PC-9 (cell line): ENCODE results near the gene SLC1A7. TPM values are rescaled to one million over a fixed set of nuclear protein-coding genes. Genes with fewer than 3 reads are reported as not detected.

Experiments
- BruUV-seq: library from RNA; stranded (reverse); fragments of 400-500 nt; replicated peaks from 2 replicates; lab custom pipeline; 2021; lab: Mats Ljungman, UMichigan
- CTCF ChIA-PET: fragments of 300-600 bp; sonication (Branson Sonifier 250); formaldehyde crosslinking; loops from one replicate; lab custom pipeline; 2022; ENCODE audit warnings: antibody characterized with exemption; lab: Charles Lee
- POLR2A ChIA-PET: fragments of 300-600 bp; sonication (Branson Sonifier 250); formaldehyde crosslinking; loops from one replicate; lab custom pipeline; 2022; ENCODE audit warnings: antibody characterized with exemption; ENCODE audit not compliant: unreplicated experiment; lab: Charles Lee
- DNase-seq, 2 experiments: peaks; one replicate each; pipeline versions ENCODE4 v3.0.0 to v3.0.0-alpha.2; 2015 to 2022; ENCODE audit warnings: mixed read lengths in 1 of 2
- H2AFZ ChIP-seq: fragments of 200-600 bp; sonication (generic); 2 replicates; pipeline ENCODE4 v1.8.1; 2017; ENCODE audit warnings: antibody characterized with exemption
- H3F3A ChIP-seq: fragments of 200-600 bp; sonication (generic); 2 replicates; pipeline ENCODE4 v1.8.1; 2017; ENCODE audit warnings: antibody characterized with exemption, mild to moderate bottlenecking, low read depth; ENCODE audit not compliant: insufficient read depth
- H3K27ac ChIP-seq: fragments of 200-600 bp; sonication (generic); 2 replicates; pipeline ENCODE4 v1.6.1; 2016; ENCODE audit warnings: mixed run types
- H3K27me3 ChIP-seq: fragments of 200-600 bp; sonication (generic); 2 replicates; pipeline ENCODE4 v1.6.1; 2016; ENCODE audit warnings: low read depth, mixed run types; ENCODE audit not compliant: insufficient read depth
- H3K36me3 ChIP-seq: fragments of 200-600 bp; sonication (generic); 2 replicates; pipeline ENCODE4 v1.6.1; 2016; ENCODE audit warnings: low read depth, mixed run types
- H3K4me1 ChIP-seq: fragments of 200-600 bp; sonication (generic); replicated peaks from 2 replicates; pipeline ENCODE4 v1.6.1; 2016; ENCODE audit warnings: mixed run types; ENCODE audit not compliant: insufficient read depth
- H3K4me2 ChIP-seq: fragments of 200-600 bp; sonication (generic); 2 replicates; pipeline ENCODE4 v1.6.1; 2017; ENCODE audit warnings: mixed run types
- H3K4me3 ChIP-seq: fragments of 200-600 bp; sonication (generic); 2 replicates; pipeline ENCODE4 v1.6.1; 2016; ENCODE audit warnings: mixed run types
- H3K79me2 ChIP-seq: fragments of 200-600 bp; sonication (generic); 2 replicates; pipeline ENCODE4 v1.6.1; 2017; ENCODE audit warnings: low read depth, mixed run types
- H3K9me2 ChIP-seq: fragments of 200-600 bp; sonication (generic); 2 replicates; pipeline ENCODE4 v1.8.1; 2017; ENCODE audit warnings: mild to moderate bottlenecking; ENCODE audit not compliant: insufficient read depth
- H3K9me3 ChIP-seq: fragments of 200-600 bp; sonication (generic); 2 replicates; pipeline ENCODE4 v1.8.1; 2016; ENCODE audit warnings: low read depth; ENCODE audit not compliant: insufficient read depth
- H4K20me1 ChIP-seq: fragments of 200-600 bp; sonication (generic); 2 replicates; pipeline ENCODE4 v1.8.1; 2017; ENCODE audit not compliant: insufficient read depth
- EZH2 ChIP-seq: fragments of 200-600 bp; sonication (generic); IDR thresholded peaks from 2 replicates; pipeline ENCODE4 v1.8.0; 2017; ENCODE audit warnings: antibody characterized with exemption, low read depth
- intact Hi-C: fragments of 100-400 bp; cut with micrococcal nuclease; formaldehyde crosslinking; loops from one replicate; pipeline ENCODE4 v1.10.0; 2022; ENCODE audit not compliant: unreplicated experiment
- total RNA-seq: library from RNA; stranded (reverse); gene quantifications from 2 replicates; pipeline ENCODE4 v1.2.3, GENCODE V29; 2021
- TF ChIP-seq, protein P1 (sequence below): fragments of 200-600 bp; sonication (generic); conservative IDR thresholded peaks from 2 replicates; pipeline ENCODE4 v1.6.1; 2017; ENCODE audit warnings: mixed run types, antibody characterized with exemption, mild to moderate bottlenecking, moderate library complexity

SLC1A7 gene
- total RNA-seq, 1 experiment from 2014 or later = not detected

DNA sequence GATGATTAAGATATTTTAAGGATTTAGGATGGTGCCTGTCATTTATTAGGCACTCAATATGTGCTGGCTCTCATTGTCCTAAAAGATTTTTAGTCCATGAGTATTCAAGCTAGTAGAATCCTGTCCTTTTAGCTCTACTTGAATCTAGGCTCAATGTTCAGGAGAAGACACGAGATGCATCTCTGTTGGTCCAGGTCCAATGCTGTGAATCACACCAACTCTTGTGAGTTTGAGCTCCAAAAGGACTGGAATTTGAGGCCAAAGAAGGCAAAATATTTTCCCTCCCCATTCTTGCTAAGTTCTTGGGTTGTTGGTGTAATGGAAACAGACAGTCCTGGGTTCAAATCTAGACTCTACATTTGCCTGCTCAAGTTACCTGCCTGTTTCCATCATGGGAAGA, 81.9 kb downstream of the SLC1A7 start:
- ChIA-PET POLR2A (no interaction called here), CTCF (no interaction called here)
- no peaks in the 10 kb centered on the region for H4K20me1 ChIP-seq
- H3K27me3 ChIP-seq = no peaks in the 10 kb centered on the region
- TF ChIP-seq EZH2 = no peak
- TF ChIP-seq, protein P1, sequence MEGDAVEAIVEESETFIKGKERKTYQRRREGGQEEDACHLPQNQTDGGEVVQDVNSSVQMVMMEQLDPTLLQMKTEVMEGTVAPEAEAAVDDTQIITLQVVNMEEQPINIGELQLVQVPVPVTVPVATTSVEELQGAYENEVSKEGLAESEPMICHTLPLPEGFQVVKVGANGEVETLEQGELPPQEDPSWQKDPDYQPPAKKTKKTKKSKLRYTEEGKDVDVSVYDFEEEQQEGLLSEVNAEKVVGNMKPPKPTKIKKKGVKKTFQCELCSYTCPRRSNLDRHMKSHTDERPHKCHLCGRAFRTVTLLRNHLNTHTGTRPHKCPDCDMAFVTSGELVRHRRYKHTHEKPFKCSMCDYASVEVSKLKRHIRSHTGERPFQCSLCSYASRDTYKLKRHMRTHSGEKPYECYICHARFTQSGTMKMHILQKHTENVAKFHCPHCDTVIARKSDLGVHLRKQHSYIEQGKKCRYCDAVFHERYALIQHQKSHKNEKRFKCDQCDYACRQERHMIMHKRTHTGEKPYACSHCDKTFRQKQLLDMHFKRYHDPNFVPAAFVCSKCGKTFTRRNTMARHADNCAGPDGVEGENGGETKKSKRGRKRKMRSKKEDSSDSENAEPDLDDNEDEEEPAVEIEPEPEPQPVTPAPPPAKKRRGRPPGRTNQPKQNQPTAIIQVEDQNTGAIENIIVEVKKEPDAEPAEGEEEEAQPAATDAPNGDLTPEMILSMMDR = no peak
- no peak for DNase-seq
- H3K4me1 ChIP-seq = no peaks in the 10 kb centered on the region
- H3K27ac ChIP-seq = no peak overlapping the region
- H3K9me2 ChIP-seq = no peaks in the 10 kb centered on the region; the same call in 1 of the 2 replicates
- no peaks in the 10 kb centered on the region for H3K79me2 ChIP-seq
- intact Hi-C loops = no loop called here
- no peak overlapping the region for H3K4me2 ChIP-seq
- no TSS peak for BruUV-seq
- no peaks in the 10 kb centered on the region for H3F3A ChIP-seq
- H3K4me3 ChIP-seq = no peak overlapping the region
- no peak overlapping the region for H2AFZ ChIP-seq
- no peaks in the 10 kb centered on the region for H3K36me3 ChIP-seq
- no peaks in the 10 kb centered on the region for H3K9me3 ChIP-seq

DNA sequence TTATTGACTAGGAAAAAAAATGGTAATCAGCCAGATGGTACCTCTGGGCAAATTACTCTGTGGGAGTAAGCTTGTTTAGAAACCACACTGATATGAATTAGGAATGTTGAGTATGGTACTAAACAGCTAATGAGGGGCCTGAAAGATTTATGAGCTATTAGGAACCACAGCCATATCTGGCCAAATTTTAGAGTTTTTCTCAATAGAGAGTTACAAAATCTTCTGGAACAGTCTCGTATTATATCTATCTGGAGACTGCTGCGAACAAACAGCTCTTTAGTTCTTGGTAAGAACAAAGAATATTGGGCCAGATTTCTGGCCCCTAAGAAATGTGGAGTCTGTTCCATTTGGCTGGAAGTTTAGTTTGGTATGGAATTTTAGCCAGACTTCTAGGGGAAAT, 85.3 kb downstream of the SLC1A7 start:
- TF ChIP-seq, protein P1 = no peak
- TF ChIP-seq EZH2 = no peak
- no peaks in the 10 kb centered on the region for H4K20me1 ChIP-seq
- H3K9me3 ChIP-seq = no peaks in the 10 kb centered on the region
- H3K4me1 ChIP-seq = no peaks in the 10 kb centered on the region
- ChIA-PET CTCF (no interaction called here), POLR2A (interaction anchor here (0.7 kb wide), 1 partner anchor 9 kb away, joined by 3 read pairs; no protein-coding TSS in a partner anchor)
- H3K4me3 ChIP-seq = no peak overlapping the region
- no peak overlapping the region for H2AFZ ChIP-seq
- no peaks in the 10 kb centered on the region; the same call in 1 of the 2 replicates for H3K9me2 ChIP-seq
- H3K27me3 ChIP-seq = no peaks in the 10 kb centered on the region
- no peak for DNase-seq
- no peaks in the 10 kb centered on the region for H3K36me3 ChIP-seq
- H3F3A ChIP-seq = no peaks in the 10 kb centered on the region
- BruUV-seq = no TSS peak
- intact Hi-C loops = no loop called here
- no peak overlapping the region for H3K4me2 ChIP-seq
- H3K79me2 ChIP-seq = no peaks in the 10 kb centered on the region
- no peak overlapping the region for H3K27ac ChIP-seq

DNA sequence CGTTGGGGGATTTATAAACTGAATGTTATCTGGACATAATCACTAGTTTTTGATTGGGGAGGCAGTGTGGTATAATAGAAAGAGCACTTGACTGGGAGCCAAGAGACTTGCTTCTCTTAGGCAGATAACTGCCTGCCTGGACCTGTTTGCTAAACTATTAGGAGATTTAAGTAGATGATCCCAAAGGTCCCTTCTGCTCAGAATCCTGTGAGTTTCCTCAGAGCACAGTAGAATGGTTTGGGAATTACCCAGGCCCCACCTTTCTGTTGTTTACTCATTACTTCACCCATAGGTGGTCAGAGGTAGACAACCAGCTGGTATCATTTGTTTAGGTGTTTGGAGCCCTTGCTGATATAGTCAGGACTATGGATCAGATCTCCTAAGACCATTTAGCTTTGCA, 90.8 kb downstream of the SLC1A7 start:
- H4K20me1 ChIP-seq = no peaks in the 10 kb centered on the region
- no peaks in the 10 kb centered on the region; the same call in 1 of the 2 replicates for H3K9me2 ChIP-seq
- no peak overlapping the region for H3K27ac ChIP-seq
- H3F3A ChIP-seq = peaks cover 33% of the 10 kb centered on the region
- TF ChIP-seq EZH2 = no peak
- TF ChIP-seq, protein P1 = no peak
- intact Hi-C loops = no loop called here
- no peak overlapping the region for H2AFZ ChIP-seq
- CTCF ChIA-PET = no interaction called here
- H3K4me1 ChIP-seq = peaks cover 37% of the 10 kb centered on the region
- no peak overlapping the region for H3K4me3 ChIP-seq
- H3K9me3 ChIP-seq = no peaks in the 10 kb centered on the region
- no TSS peak for BruUV-seq
- DNase-seq = no peak
- H3K4me2 ChIP-seq = no peak overlapping the region
- POLR2A ChIA-PET = no interaction called here
- H3K79me2 ChIP-seq = no peaks in the 10 kb centered on the region
- H3K27me3 ChIP-seq = no peaks in the 10 kb centered on the region
- peaks cover 6% of the 10 kb centered on the region; the same call in 1 of the 2 replicates for H3K36me3 ChIP-seq
